Right atrium auricular region (tissue), 2 donors: ENCODE measurements around the gene PRRX1. TPM values are rescaled to one million over a fixed set of nuclear protein-coding genes. Genes with fewer than 3 reads are reported as not detected.
A peak's percentile ranks its signal among the peaks of the same experiment; 100 is the strongest.

Experiments used
- DNase-seq: peaks from one replicate; pipeline ENCODE4 v3.0.0-alpha.2; 2019; ENCODE audit warnings: low spot score
- H3K27ac ChIP-seq, 2 donors: fragments of 200-600 bp; sonication (generic); 1 replicate in 1 of 2; 2 replicates in 1 of 2; pipeline ENCODE4 v1.5.1; 2016 to 2019
- H3K27me3 ChIP-seq, 2 donors: fragments of 200-600 bp; sonication (generic); one replicate each; pipeline versions ENCODE4 v1.5.1 to v1.6.0; 2017 to 2019
- H3K36me3 ChIP-seq: fragments of 200-600 bp; sonication (generic); one replicate; pipeline ENCODE4 v1.5.1; 2016
- H3K4me1 ChIP-seq, 2 donors: fragments of 200-600 bp; sonication (generic); one replicate each; pipeline versions ENCODE4 v1.5.1 to v1.6.0; 2017 to 2019
- H3K4me3 ChIP-seq, 2 donors: fragments of 200-600 bp; sonication (generic); 1 replicate in 1 of 2; 2 replicates in 1 of 2; pipeline ENCODE4 v1.5.1; 2017 to 2019; ENCODE audit warnings: mild to moderate bottlenecking in 1 of 2, moderate library complexity in 1 of 2
- H3K9me3 ChIP-seq, 2 donors: fragments of 200-600 bp; sonication (generic); one replicate each; pipeline ENCODE4 v1.5.1; 2019
- CTCF ChIP-seq, 2 donors: fragments of 200-600 bp; sonication (generic); IDR thresholded peaks; one replicate each; pipeline ENCODE4 v1.5.1; 2019; ENCODE audit warnings: antibody characterized with exemption in 2 of 2
- total RNA-seq, 2 donors: library from RNA; depleted of rRNA; stranded (reverse); fragments of >200 nt; gene quantifications; one replicate each; pipeline ENCODE4 v1.1.0, GENCODE V29; 2016

PRRX1 gene
- total RNA-seq, 2 donors from 2014 or later = 23.9 to 55.1 TPM

- peaks cover 0 to 37% of the 10 kb centered on the region in 2 donors for H3K4me1 ChIP-seq
- peak overlapping the region; percentile 86 to 89 for H3K27ac ChIP-seq
- H3K9me3 ChIP-seq = no peaks in the 10 kb centered on the region
- TF ChIP-seq CTCF (IDR thresholded peaks at IDR 0.05) = no peak
- H3K27me3 ChIP-seq = peaks cover 0 to 8% of the 10 kb centered on the region in 2 donors
- peak overlapping the region; percentile 62 to 63 for H3K4me3 ChIP-seq
- DNase-seq = no peak
- no peaks in the 10 kb centered on the region for H3K36me3 ChIP-seq
These were observed 1.1 kb upstream of the PRRX1 start for GRCh38 chr1:170662561-170663403.

- Histone ChIP-seq H3K27me3 (peaks cover 0 to 14% of the 10 kb centered on the region in 2 donors), H3K4me1 (peaks cover 0 to 37% of the 10 kb centered on the region in 2 donors), H3K27ac (peak overlapping the region; percentile 86 to 89), H3K36me3 (no peaks in the 10 kb centered on the region), H3K4me3 (peak overlapping the region; percentile 62 to 63), H3K9me3 (no peaks in the 10 kb centered on the region)
- no peak for DNase-seq
- TF ChIP-seq CTCF (IDR thresholded peaks at IDR 0.05) = no peak
These were observed 383 bp upstream of the PRRX1 start for GRCh38 chr1:170663404-170664092.

GRCh38 chr1:170664828-170665612 lies 1.1 kb downstream of the PRRX1 start:
- no peak for DNase-seq
- Histone ChIP-seq H3K4me3 (peak overlapping the region; percentile 62 to 63), H3K27me3 (peaks cover 0 to 14% of the 10 kb centered on the region in 2 donors), H3K36me3 (no peaks in the 10 kb centered on the region), H3K9me3 (no peaks in the 10 kb centered on the region), H3K27ac (peak overlapping the region; percentile 86 to 89), H3K4me1 (peaks cover 0 to 37% of the 10 kb centered on the region in 2 donors)
- peak in 1 of 2 donors; percentile 34 for TF ChIP-seq CTCF (IDR thresholded peaks at IDR 0.05)

- peak overlapping the region in 1 of 2 donors; percentile 62 for H3K4me3 ChIP-seq
- peak overlapping the region; percentile 86 to 89 for H3K27ac ChIP-seq
- no peaks in the 10 kb centered on the region for H3K36me3 ChIP-seq
- TF ChIP-seq CTCF (IDR thresholded peaks at IDR 0.05) = no peak
- peaks cover 0 to 37% of the 10 kb centered on the region in 2 donors for H3K4me1 ChIP-seq
- H3K27me3 ChIP-seq = peaks cover 0 to 14% of the 10 kb centered on the region in 2 donors
- no peak for DNase-seq
- H3K9me3 ChIP-seq = no peaks in the 10 kb centered on the region
These were observed 1.7 kb downstream of the PRRX1 start for GRCh38 chr1:170665629-170666028.

GRCh38 chr1:170666541-170667254 lies 2.8 kb downstream of the PRRX1 start:
- H3K9me3 ChIP-seq = no peaks in the 10 kb centered on the region
- peaks cover 0 to 14% of the 10 kb centered on the region in 2 donors for H3K27me3 ChIP-seq
- DNase-seq = no peak
- TF ChIP-seq CTCF (IDR thresholded peaks at IDR 0.05) = no peak
- no peaks in the 10 kb centered on the region for H3K36me3 ChIP-seq
- no peak overlapping the region for H3K4me3 ChIP-seq
- H3K27ac ChIP-seq = peak overlapping the region; percentile 12 to 24
- H3K4me1 ChIP-seq = peaks cover 0 to 27% of the 10 kb centered on the region in 2 donors
